Inflammatory macrophage (primary cell): ENCODE results near the gene LIX1.
A peak's percentile ranks its signal among the peaks of the same experiment; 100 is the strongest.
"Not testable (repeated sequence)": the region's sequence is repeated elsewhere in the genome, so short reads cannot be mapped to it uniquely, and the experiment has no call there.

ENCODE experiments used
- DNase-seq, 2 donors: peaks; one replicate each; pipeline ENCODE4 v3.0.0-alpha.2; 2020 to 2022

The LIX1 gene

GRCh38 chr5:97141031-97141430, 1.4 kb downstream of the LIX1 start:
- no peak for DNase-seq

- DNase-seq: not testable (repeated sequence)
Measured at GRCh38 chr5:97140250-97140649, 2.2 kb downstream of the LIX1 start.

GRCh38 chr5:97136475-97136874, 5.9 kb downstream of the LIX1 start:
- DNase-seq: no peak

- no peak for DNase-seq
Measured at GRCh38 chr5:97135868-97136267, 6.5 kb downstream of the LIX1 start.

- no peak for DNase-seq
Measured at GRCh38 chr5:97134634-97135033, 7.8 kb downstream of the LIX1 start.

GRCh38 chr5:97133101-97133500, 9.3 kb downstream of the LIX1 start:
- DNase-seq: peak; percentile 17 to 32

- DNase-seq: no peak
Measured at GRCh38 chr5:97131921-97132320, 10.5 kb downstream of the LIX1 start.

- no peak for DNase-seq
Measured at GRCh38 chr5:97131139-97131710, 11.2 kb downstream of the LIX1 start.

- DNase-seq: no peak
Measured at GRCh38 chr5:97127727-97128126, 14.7 kb downstream of the LIX1 start.

GRCh38 chr5:97125125-97125683, 17.2 kb downstream of the LIX1 start:
- DNase-seq: no peak

GRCh38 chr5:97124335-97124734, 18.1 kb downstream of the LIX1 start:
- no peak for DNase-seq

GRCh38 chr5:97121848-97122247, 20.6 kb downstream of the LIX1 start:
- no peak for DNase-seq

- no peak for DNase-seq
Measured at GRCh38 chr5:97120195-97120594, 22.2 kb downstream of the LIX1 start.

- no peak for DNase-seq
Measured at GRCh38 chr5:97119007-97119390, 23.4 kb downstream of the LIX1 start.

GRCh38 chr5:97118261-97119006, 24.0 kb downstream of the LIX1 start:
- peak in 1 of 2 donors; percentile 13 for DNase-seq

GRCh38 chr5:97115932-97116331, 26.5 kb downstream of the LIX1 start:
- no peak for DNase-seq

- DNase-seq: no peak
Measured at GRCh38 chr5:97112230-97112629, 30.2 kb downstream of the LIX1 start.

GRCh38 chr5:97111616-97112015, 30.8 kb downstream of the LIX1 start:
- DNase-seq: no peak

- no peak for DNase-seq
Measured at GRCh38 chr5:97111004-97111403, 31.4 kb downstream of the LIX1 start.

GRCh38 chr5:97107318-97107717, 35.1 kb downstream of the LIX1 start:
- no peak for DNase-seq

GRCh38 chr5:97106216-97106581, 36.2 kb downstream of the LIX1 start:
- DNase-seq: no peak

- no peak for DNase-seq
Measured at GRCh38 chr5:97105501-97106215, 36.8 kb downstream of the LIX1 start.

GRCh38 chr5:97102010-97102470, 40.4 kb downstream of the LIX1 start:
- no peak for DNase-seq
